Measurements from ENCODE around the gene UBAC2. TPM values are rescaled to one million over a fixed set of nuclear protein-coding genes. Genes with fewer than 3 reads are reported as not detected.

UBAC2 gene
- total RNA-seq, 1 donor: 51.3 TPM

DNA sequence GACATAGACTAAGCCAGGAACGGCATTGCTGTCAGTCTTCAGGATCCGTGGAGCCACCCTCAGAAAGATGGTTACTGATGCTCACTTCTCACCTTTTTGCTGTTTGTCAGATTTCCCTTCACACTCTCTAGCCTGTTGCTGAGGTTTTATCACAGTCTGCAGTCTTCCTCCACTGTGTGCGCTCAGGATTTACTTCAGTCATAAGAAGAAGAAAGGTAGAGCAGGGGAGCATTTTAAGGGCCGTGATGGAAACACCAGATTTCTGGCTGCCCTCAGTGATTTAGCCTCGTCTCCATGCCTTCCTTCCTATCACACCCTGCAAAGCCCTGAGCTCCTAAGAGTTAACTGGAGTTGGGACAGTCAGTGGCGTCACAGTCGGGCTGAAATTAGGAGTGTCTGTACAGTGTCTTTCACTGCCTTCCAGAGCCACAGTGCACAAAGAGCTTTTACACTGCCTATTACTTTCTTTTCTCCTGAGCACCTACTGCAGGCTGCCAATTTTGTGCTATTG lies 166.5 kb downstream of the UBAC2 start:
- Histone ChIP-seq H3K9me3 (ENCODE audit: low read depth, low read length) (no peaks in the 10 kb centered on the region), H3K4me3 (ENCODE audit: low read length) (no peak overlapping the region), H3K4me1 (ENCODE audit: insufficient read depth, low read length) (peaks cover 34% of the 10 kb centered on the region)

DNA sequence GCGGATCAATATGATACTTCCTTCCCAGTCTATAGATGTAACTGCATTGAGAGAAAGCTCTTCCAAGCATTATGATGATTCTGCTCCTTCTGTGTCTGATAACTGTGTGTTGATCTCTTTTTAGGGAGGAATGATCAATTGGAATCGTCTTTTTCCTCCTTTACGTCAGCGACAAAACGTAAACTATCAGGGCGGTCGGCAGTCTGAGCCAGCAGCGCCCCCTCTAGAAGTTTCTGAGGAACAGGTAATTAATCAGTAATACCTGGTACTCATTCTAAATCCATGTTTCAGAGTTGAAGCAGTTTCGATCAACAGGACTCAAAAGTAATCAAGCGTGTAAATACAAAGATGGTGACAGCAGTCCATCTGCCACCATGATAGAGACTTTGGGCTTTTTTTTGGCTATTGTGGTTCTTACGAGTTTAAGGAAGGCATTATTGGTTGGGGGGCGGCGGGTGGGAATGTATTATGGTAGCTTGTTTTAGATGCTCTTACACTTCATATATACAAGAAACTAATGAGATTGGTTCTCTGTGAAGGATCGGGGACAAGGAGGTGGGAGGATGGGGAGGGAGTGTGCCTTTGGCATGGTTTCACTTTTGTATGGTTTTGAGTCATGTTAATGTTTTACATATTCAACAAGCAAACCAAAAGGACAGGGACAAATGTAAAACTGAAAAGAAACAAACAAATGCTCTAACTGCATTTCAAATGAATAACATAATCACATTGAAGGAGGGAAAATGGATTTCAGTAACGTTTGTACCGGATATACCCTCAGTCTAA lies 167.2 kb downstream of the UBAC2 start:
- Histone ChIP-seq H3K4me1 (ENCODE audit: insufficient read depth, low read length) (peaks cover 41% of the 10 kb centered on the region), H3K9me3 (ENCODE audit: low read depth, low read length) (no peaks in the 10 kb centered on the region), H3K27me3 (ENCODE audit: insufficient read depth, low read length) (no peaks in the 10 kb centered on the region), H3K4me3 (ENCODE audit: low read length) (no peak overlapping the region)

More for the DNA sequence above, 166.5 kb downstream of the UBAC2 start:
- H3K27me3 ChIP-seq (ENCODE audit: insufficient read depth, low read length): no peaks in the 10 kb centered on the region

DNA sequence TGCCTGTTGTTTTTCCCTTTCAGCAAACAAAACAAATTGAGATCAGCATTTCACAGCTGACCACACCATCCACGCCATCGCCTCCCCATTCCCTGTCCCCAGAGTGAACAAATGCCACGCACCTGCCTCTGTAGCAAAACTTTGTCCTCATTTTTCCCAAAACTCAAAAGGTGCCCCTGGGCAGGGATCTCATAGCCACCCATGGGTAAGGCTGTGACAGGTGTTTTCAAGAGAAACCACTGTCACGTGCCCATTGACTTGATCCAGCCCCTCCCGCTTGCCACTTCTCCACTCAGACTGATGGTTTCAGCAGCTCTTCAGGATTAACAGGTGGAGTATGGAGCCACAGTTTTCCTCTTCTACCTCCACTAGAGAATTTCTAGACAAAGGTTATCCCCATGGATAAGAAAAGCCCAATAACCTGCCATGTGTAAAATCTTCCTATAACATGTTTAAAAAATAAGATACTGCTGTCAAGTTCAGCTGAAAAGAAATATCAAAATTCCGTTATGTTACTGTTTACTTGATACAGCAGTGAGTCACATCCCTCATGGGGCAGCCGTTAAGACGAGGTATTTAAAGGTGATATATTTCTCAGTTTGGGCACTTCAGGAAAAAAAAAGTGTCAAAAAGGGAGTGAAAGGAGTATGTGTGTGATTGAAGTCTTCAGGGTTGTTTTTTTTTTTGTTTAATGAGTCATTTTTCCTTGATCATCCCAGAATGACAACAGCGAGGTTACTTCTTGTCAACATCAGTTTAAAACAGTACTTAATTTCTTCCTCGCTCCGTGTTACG lies 170.0 kb downstream of the UBAC2 start:
- Histone ChIP-seq H3K4me1 (ENCODE audit: insufficient read depth, low read length) (peaks cover 64% of the 10 kb centered on the region), H3K9me3 (ENCODE audit: low read depth, low read length) (no peaks in the 10 kb centered on the region), H3K27me3 (ENCODE audit: insufficient read depth, low read length) (no peaks in the 10 kb centered on the region), H3K4me3 (ENCODE audit: low read length) (no peak overlapping the region)

DNA sequence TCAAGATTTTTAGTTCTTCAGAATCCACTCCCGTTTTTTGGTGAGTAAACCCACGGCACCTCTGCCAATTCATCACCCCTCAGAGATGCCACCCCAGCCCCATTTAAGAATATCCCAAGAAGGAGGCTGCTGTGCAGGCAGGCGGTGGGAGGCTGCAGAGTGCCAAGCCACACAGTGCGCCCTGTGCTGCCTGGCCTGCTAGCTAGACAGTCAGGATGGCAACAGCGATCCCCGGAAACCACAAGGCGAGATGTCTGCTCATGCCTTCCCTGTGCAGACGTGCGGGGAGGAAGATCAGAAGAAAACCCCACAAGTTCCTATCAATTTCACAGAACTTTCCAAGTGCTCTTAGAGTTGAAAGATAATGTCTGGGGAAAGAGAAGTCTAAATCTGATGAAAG lies 171.3 kb downstream of the UBAC2 start:
- Histone ChIP-seq H3K4me1 (ENCODE audit: insufficient read depth, low read length) (peaks cover 67% of the 10 kb centered on the region), H3K4me3 (ENCODE audit: low read length) (no peak overlapping the region)

DNA sequence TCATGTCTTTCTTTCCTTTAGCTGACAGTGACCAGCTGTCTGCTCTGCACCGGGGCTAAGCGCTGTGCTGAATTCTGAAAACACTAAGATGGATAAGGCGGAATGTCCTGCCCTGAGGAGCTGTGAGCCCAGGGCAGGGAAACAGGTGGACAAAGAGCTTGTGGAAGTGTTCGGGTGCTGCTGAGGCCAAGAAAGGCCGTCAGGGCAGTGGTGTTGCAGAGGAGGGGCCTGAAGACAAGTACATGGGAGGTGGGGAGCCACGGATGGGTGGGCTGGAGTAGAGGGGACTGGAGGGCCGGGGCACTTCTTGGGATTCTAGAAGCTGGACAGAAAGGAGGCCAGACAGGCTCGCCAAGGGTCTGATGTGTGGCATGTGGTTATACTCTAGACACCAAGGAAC lies 172.8 kb downstream of the UBAC2 start:
- Histone ChIP-seq H3K27me3 (ENCODE audit: insufficient read depth, low read length) (no peaks in the 10 kb centered on the region), H3K4me3 (ENCODE audit: low read length) (no peak overlapping the region), H3K4me1 (ENCODE audit: insufficient read depth, low read length) (peaks cover 67% of the 10 kb centered on the region), H3K9me3 (ENCODE audit: low read depth, low read length) (no peaks in the 10 kb centered on the region)

More for the DNA sequence above, 171.3 kb downstream of the UBAC2 start:
- Histone ChIP-seq H3K9me3 (ENCODE audit: low read depth, low read length) (no peaks in the 10 kb centered on the region), H3K27me3 (ENCODE audit: insufficient read depth, low read length) (no peaks in the 10 kb centered on the region)

DNA sequence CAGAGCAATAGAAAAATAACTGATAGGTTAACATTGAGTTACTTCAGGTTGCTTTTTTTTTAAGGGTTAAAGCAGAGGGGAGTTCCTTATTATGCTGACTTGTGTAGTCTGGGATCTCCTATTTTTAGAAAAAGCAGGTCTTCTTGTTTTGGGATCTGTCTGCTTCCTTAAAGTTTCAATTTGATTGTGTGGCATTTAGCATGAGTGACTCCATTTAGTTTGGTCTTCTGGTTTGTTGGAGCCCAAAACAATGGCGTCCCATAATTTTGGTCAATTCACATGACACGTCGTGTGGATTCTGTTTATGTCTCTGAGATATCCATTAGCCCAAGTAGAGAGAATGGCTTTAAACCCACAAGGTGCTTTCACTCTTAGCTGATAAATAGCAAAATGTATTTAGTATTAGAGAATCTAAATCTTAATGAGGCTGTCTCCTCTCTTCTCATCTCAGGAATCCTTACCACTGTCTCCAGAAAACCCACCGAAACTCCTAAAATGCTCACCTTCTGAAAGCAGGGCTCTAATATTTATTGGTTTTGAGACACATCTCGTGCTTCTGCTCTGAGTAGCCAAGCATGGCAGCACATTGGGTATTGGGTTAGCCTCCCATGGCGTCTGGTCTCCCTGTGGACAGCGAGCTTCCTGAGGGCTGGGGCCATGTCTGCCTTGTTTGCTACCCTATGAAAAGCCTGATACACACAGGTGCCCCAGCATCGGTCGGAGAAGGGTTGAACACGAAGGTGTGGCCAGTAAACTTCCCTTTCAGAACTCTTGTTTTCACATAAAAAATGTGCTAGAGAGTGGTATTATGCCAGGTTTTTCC lies 173.7 kb downstream of the UBAC2 start:
- Histone ChIP-seq H3K4me3 (ENCODE audit: low read length) (no peak overlapping the region), H3K4me1 (ENCODE audit: insufficient read depth, low read length) (peaks cover 76% of the 10 kb centered on the region)

DNA sequence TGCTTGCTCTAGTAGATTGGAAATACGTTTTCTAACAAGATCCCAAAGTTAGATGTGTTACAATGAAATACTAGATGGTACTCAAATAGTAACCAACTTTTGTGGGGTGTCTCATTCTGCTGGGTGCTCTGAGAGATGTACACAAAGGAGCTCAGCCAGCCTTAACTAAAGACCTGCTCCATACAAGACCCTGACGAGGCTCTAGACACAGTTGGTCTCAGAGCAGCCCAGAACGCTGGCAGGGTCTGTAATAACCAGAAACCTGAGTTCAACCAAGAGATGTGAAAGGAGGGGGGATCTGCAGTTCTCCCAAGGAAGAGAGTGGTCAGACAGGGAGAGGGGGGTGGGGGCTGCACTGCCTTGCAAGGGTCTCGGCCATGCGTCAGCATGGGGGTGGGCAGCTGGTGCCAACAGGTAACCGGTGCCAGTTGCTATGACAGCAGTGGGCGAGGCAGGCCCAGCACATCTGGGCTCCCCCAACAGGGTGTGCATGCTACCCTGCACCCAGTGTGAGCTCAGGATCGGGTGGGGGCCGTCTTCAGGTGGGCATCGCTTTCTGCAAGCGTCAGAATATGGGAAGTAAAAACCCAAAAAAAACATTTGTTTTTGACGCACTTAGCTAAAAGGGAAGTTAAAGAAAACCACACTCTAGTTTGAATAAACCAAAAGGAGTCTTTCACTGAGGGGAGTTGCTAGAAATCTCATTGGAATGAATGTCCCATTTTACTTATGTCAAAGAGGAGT lies 174.5 kb downstream of the UBAC2 start:
- Histone ChIP-seq H3K27me3 (ENCODE audit: insufficient read depth, low read length) (no peaks in the 10 kb centered on the region), H3K9me3 (ENCODE audit: low read depth, low read length) (no peaks in the 10 kb centered on the region), H3K4me1 (ENCODE audit: insufficient read depth, low read length) (peaks cover 84% of the 10 kb centered on the region), H3K4me3 (ENCODE audit: low read length) (no peak overlapping the region)

More for the DNA sequence above, 173.7 kb downstream of the UBAC2 start:
- Histone ChIP-seq H3K27me3 (ENCODE audit: insufficient read depth, low read length) (no peaks in the 10 kb centered on the region), H3K9me3 (ENCODE audit: low read depth, low read length) (no peaks in the 10 kb centered on the region)

DNA sequence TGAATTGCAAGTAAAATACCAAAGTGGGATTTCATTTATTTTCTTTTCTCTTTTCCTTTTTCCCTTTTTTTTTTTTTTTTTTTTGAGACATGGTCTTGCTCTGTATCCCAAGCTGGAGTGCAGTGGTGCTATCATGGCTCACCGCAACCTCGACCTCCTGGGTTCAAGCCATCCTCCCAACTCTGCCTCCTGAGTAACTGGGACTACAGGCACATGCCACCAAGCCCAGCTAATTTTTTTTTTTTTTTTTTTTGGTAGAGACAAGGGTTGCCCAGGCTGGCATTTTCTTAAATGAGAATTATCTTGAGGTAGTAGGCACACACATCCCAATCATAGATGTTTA lies 175.1 kb downstream of the UBAC2 start:
- H3K4me1 ChIP-seq (ENCODE audit: insufficient read depth, low read length): peaks cover 85% of the 10 kb centered on the region
- no peak overlapping the region for H3K4me3 ChIP-seq (ENCODE audit: low read length)
- no peaks in the 10 kb centered on the region for H3K9me3 ChIP-seq (ENCODE audit: low read depth, low read length)
- no peaks in the 10 kb centered on the region for H3K27me3 ChIP-seq (ENCODE audit: insufficient read depth, low read length)

DNA sequence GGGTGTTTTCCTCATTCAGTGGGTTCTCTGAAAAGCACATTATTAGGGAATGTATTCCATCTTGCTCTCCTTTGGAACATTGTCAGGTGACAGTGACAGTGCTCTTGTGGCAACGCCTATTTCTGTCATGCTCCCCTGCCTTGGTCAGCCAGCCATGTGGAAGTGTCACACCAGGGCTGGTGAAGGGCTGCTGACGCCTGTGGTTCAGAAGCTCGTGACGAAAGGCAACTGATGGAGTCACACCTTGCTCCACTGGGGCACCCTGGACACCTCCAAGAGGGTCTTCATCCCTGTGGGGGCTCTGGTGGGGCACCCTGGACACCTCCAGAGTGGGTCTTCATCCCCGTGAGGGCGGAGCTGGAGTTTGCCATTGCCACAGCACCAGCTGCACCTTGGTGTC lies 175.5 kb downstream of the UBAC2 start:
- Histone ChIP-seq H3K4me3 (ENCODE audit: low read length) (no peak overlapping the region), H3K27me3 (ENCODE audit: insufficient read depth, low read length) (no peaks in the 10 kb centered on the region), H3K9me3 (ENCODE audit: low read depth, low read length) (no peaks in the 10 kb centered on the region), H3K4me1 (ENCODE audit: insufficient read depth, low read length) (peaks cover 89% of the 10 kb centered on the region)

DNA sequence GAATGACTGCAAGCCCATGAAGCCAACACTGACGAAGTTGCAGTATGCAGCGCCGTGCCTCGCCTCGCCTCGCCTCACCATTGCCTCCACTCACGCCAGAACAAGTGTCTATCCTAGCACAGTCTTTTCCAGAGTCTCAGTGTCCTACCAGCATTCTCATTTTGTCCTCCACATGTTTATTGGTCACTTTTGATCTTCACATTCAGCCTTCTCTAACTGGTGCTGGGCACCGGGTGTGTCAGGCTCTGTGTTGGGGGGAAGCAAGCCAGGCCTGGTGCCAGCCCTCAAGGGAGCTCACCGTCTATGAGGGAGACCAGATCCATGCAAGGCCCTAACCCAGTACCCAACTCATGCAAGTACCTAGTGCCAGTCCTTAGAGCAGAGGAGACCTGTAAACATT lies 176.3 kb downstream of the UBAC2 start:
- Histone ChIP-seq H3K9me3 (ENCODE audit: low read depth, low read length) (no peaks in the 10 kb centered on the region), H3K4me3 (ENCODE audit: low read length) (no peak overlapping the region), H3K27me3 (ENCODE audit: insufficient read depth, low read length) (no peaks in the 10 kb centered on the region), H3K4me1 (ENCODE audit: insufficient read depth, low read length) (peaks cover 94% of the 10 kb centered on the region)

DNA sequence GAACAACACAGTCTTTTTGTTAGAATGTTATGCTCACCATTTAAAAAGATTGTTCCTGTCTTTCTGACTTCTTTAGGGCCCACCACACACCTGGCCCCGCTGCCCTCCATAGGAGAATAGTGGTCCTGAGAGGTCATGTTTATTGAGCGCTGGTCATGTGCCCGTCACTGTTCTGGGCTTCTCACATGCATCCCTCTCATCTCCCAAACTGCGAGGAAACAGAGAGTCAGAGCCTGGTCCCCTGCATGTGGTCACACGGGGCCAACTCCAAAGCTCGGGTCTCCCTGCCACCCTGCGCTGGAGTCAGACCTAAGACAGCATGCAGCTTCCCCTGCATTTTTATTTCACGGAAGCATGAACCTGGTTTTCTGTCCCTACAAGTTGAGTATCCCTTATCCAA lies 177.0 kb downstream of the UBAC2 start:
- Histone ChIP-seq H3K9me3 (ENCODE audit: low read depth, low read length) (no peaks in the 10 kb centered on the region), H3K27me3 (ENCODE audit: insufficient read depth, low read length) (no peaks in the 10 kb centered on the region), H3K4me1 (ENCODE audit: insufficient read depth, low read length) (peaks cover 94% of the 10 kb centered on the region), H3K4me3 (ENCODE audit: low read length) (no peak overlapping the region)

DNA sequence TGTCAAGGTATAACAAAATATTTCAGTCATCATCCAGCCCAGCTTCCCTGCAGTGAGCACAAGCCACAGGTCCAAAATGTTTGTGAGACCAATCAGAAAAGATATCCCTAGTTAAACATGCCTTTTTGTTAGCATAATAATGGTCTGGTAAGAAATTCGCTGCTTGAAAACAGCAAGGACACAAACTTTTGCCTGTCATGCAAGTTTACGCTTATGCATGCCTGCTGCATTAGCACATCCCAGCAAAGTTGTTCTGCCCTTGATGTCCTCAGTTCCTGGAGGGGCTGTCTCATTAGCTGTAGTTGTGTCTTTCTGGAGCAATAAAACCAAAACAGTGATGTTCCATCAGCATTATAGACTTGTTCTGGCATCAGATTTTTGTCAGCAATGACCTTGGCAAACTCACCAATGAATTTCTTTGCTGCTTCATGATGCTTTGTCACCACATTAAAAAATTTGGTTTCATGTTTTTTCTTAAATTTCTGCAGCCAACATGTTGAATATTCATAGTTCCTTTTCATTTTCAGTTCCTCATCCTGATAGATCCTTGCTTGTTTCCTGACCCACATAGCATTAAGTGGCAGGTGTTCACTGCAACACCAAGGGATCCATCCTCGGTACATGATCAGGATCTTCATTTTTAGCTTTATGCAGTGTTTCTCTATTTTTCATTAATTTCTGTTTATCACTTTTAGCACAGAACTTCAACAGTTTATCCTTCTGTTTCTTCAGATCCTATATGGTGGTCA lies 178.5 kb downstream of the UBAC2 start:
- Histone ChIP-seq H3K27me3 (ENCODE audit: insufficient read depth, low read length) (no peaks in the 10 kb centered on the region), H3K9me3 (ENCODE audit: low read depth, low read length) (no peaks in the 10 kb centered on the region), H3K4me3 (ENCODE audit: low read length) (no peak overlapping the region), H3K4me1 (ENCODE audit: insufficient read depth, low read length) (peaks cover 96% of the 10 kb centered on the region)

DNA sequence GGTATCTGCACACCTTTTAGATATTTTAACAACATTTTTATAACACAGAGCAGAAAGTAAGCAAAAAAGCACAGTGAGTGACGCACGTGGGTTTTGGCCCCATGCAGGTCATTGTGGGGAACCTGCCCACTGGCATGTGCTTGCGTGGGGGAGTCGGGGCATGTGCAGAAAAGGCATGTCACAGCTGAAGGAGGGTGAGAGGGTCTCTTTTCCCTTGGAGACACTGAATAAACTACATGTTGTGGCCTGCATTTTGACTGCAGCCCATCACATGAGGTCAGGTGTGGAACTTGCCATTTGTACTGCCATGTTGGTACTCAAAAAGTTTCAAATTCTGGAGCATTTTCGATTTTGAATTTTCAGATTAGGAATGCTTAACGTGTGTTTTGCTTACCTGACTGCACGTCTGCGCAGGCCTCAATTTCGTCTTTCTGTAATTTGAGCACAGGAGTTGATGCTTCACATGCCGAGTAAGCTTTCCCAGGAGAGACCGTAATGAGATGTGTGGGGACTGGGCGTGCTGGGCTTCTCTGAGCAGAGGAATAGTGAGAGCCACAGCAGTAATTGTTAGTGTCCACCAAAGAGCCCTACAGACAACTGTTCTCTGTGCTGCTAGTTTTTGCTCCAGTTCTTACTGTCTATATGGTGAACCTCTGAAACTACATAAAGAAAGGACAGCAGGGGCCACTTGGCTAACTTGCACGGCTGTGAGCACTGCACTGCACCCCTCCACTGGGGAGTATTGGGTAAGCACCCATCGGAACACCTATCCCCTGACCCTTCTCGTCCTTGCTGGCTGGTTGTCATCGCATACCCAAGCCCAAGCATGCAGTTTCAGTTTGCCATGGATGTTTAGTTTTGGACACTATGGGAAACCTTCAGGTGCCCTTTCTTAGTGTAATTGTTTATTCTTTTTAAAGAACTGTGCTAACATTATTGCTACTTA lies 179.5 kb downstream of the UBAC2 start:
- Histone ChIP-seq H3K27me3 (ENCODE audit: insufficient read depth, low read length) (no peaks in the 10 kb centered on the region), H3K4me3 (ENCODE audit: low read length) (no peak overlapping the region), H3K4me1 (ENCODE audit: insufficient read depth, low read length) (peaks cover 96% of the 10 kb centered on the region), H3K9me3 (ENCODE audit: low read depth, low read length) (no peaks in the 10 kb centered on the region)

All from mononuclear cell (primary cell).